H9 (cell line): ENCODE measurements around the gene MTARC2. TPM values are rescaled to one million over a fixed set of nuclear protein-coding genes. Genes with fewer than 3 reads are reported as not detected.

Source experiments
- DNase-seq: peaks from one replicate; pipeline ENCODE4 v3.0.0-alpha.2; 2017
- H2AFZ ChIP-seq: one replicate; pipeline ENCODE4 v1.6.1; 2013; ENCODE audit warnings: mild to moderate bottlenecking, low read length, control low read depth, moderate library complexity
- H2AK5ac ChIP-seq: 2 replicates; pipeline ENCODE4 v1.6.1; 2013; ENCODE audit warnings: low read length, control low read depth, mixed read lengths; ENCODE audit not compliant: insufficient read length
- H2BK120ac ChIP-seq: one replicate; pipeline ENCODE4 v1.6.1; 2013; ENCODE audit warnings: low read depth, mild to moderate bottlenecking, low read length, control low read depth, inconsistent platforms; ENCODE audit not compliant: poor library complexity, severe bottlenecking
- H2BK12ac ChIP-seq: 2 replicates; pipeline ENCODE4 v1.6.1; 2013; ENCODE audit warnings: low read length, control low read depth, mixed read lengths, low read depth; ENCODE audit not compliant: insufficient read length
- H2BK15ac ChIP-seq: 2 replicates; pipeline ENCODE4 v1.6.1; 2013; ENCODE audit warnings: low read depth, low read length, control low read depth
- H2BK20ac ChIP-seq: one replicate; pipeline ENCODE4 v1.6.1; 2013; ENCODE audit warnings: low read depth, mild to moderate bottlenecking, low read length, control low read depth, inconsistent platforms; ENCODE audit not compliant: poor library complexity, severe bottlenecking
- H2BK5ac ChIP-seq: 2 replicates; pipeline ENCODE4 v1.6.1; 2013; ENCODE audit warnings: low read length, control low read depth, mixed read lengths; ENCODE audit not compliant: insufficient read length
- H3K14ac ChIP-seq: 2 replicates; pipeline ENCODE4 v1.6.1; 2013; ENCODE audit warnings: low read length, control low read depth; ENCODE audit not compliant: insufficient read depth
- H3K18ac ChIP-seq: 2 replicates; pipeline ENCODE4 v1.6.1; 2013; ENCODE audit warnings: low read depth, mild to moderate bottlenecking, mixed read lengths, low read length, control low read depth; ENCODE audit not compliant: insufficient read length
- H3K23ac ChIP-seq: 2 replicates; pipeline ENCODE4 v1.6.1; 2013; ENCODE audit warnings: low read length, control low read depth, mixed read lengths, low read depth; ENCODE audit not compliant: insufficient read length
- H3K23me2 ChIP-seq: 2 replicates; pipeline ENCODE4 v1.6.1; 2013; ENCODE audit warnings: low read depth, mild to moderate bottlenecking, mixed read lengths, low read length, control low read depth; ENCODE audit not compliant: insufficient read length, poor library complexity, severe bottlenecking
- H3K27ac ChIP-seq: 2 replicates; pipeline ENCODE4 v1.5.1; 2013; ENCODE audit warnings: low read length, control low read depth, mixed read lengths, low read depth; ENCODE audit not compliant: insufficient read length
- H3K27me3 ChIP-seq: 2 replicates; pipeline ENCODE4 v1.6.1; 2013; ENCODE audit warnings: low read length, control low read depth, inconsistent platforms; ENCODE audit not compliant: insufficient read depth
- H3K4ac ChIP-seq: 2 replicates; pipeline ENCODE4 v1.6.1; 2013; ENCODE audit warnings: low read depth, mild to moderate bottlenecking, control low read depth, inconsistent platforms, low read length, moderate library complexity
- H3K4me1 ChIP-seq: 2 replicates; pipeline ENCODE4 v1.6.1; 2013; ENCODE audit warnings: low read length, control low read depth, inconsistent platforms; ENCODE audit not compliant: insufficient read depth
- H3K4me2 ChIP-seq: 2 replicates; pipeline ENCODE4 v1.6.1; 2013; ENCODE audit warnings: low read length, control low read depth, mixed read lengths; ENCODE audit not compliant: insufficient read length, insufficient read depth
- H3K56ac ChIP-seq: 2 replicates; pipeline ENCODE4 v1.6.1; 2013; ENCODE audit warnings: low read depth, mild to moderate bottlenecking, mixed read lengths, low read length, control low read depth; ENCODE audit not compliant: insufficient read length
- H3K79me1 ChIP-seq: 2 replicates; pipeline ENCODE4 v1.6.1; 2013; ENCODE audit warnings: low read depth, mild to moderate bottlenecking, moderate library complexity, low read length, control low read depth, inconsistent platforms; ENCODE audit not compliant: insufficient read depth, poor library complexity, severe bottlenecking
- H3K79me2 ChIP-seq: 2 replicates; pipeline ENCODE4 v1.6.1; 2013; ENCODE audit warnings: low read length, control low read depth, inconsistent platforms; ENCODE audit not compliant: insufficient read depth
- H3K9ac ChIP-seq: 2 replicates; pipeline ENCODE4 v1.6.1; 2013; ENCODE audit warnings: low read length, control low read depth, mixed read lengths; ENCODE audit not compliant: insufficient read length; ENCODE audit errors: extremely low read depth
- H3K9me3 ChIP-seq: one replicate; pipeline ENCODE4 v1.6.1; 2013; ENCODE audit warnings: low read depth, low read length, inconsistent platforms; ENCODE audit not compliant: control insufficient read depth
- H3T11ph ChIP-seq: one replicate; pipeline ENCODE4 v1.6.1; 2013; ENCODE audit warnings: mild to moderate bottlenecking, low read length, control low read depth, inconsistent platforms
- H4K20me1 ChIP-seq: one replicate; pipeline ENCODE4 v1.6.1; 2013; ENCODE audit not compliant: control insufficient read depth, insufficient read length, insufficient read depth
- H4K5ac ChIP-seq: 2 replicates; pipeline ENCODE4 v1.6.1; 2013; ENCODE audit warnings: low read depth, mild to moderate bottlenecking, mixed read lengths, low read length, control low read depth; ENCODE audit not compliant: insufficient read length
- H4K8ac ChIP-seq: replicated peaks from 2 replicates; pipeline ENCODE4 v1.6.1; 2013; ENCODE audit warnings: low read length, control low read depth, mixed read lengths, low read depth; ENCODE audit not compliant: insufficient read length
- H4K91ac ChIP-seq: 2 replicates; pipeline ENCODE4 v1.6.1; 2013; ENCODE audit warnings: low read depth, mild to moderate bottlenecking, moderate library complexity, mixed read lengths, low read length, control low read depth; ENCODE audit not compliant: insufficient read length
- H3K27ac Mint-ChIP-seq, 3 experiments: 2 replicates in 2 of 3; 3 replicates in 1 of 3; pipeline ENCODE4 v1.8.0; 2020 to 2021; ENCODE audit warnings: mixed read lengths in 3 of 3, mild to moderate bottlenecking in 1 of 3, moderate library complexity in 1 of 3
- H3K27me3 Mint-ChIP-seq: 2 replicates; pipeline ENCODE4 v1.8.0; 2021; ENCODE audit warnings: low read depth, mild to moderate bottlenecking, moderate library complexity, mixed read lengths
- H3K36me3 Mint-ChIP-seq, 3 experiments: 2 replicates in 2 of 3; 3 replicates in 1 of 3; pipeline ENCODE4 v1.8.0; 2020 to 2021; ENCODE audit warnings: low read depth in 3 of 3, mixed read lengths in 3 of 3; ENCODE audit not compliant: insufficient read depth in 1 of 3
- H3K4me1 Mint-ChIP-seq, 2 experiments: 2 replicates each; pipeline ENCODE4 v1.8.0; 2020; ENCODE audit warnings: mixed read lengths in 2 of 2
- H3K4me3 Mint-ChIP-seq, 2 experiments: 2 replicates in 1 of 2; 3 replicates in 1 of 2; pipeline ENCODE4 v1.8.0; 2020 to 2021; ENCODE audit warnings: mild to moderate bottlenecking in 2 of 2, mixed read lengths in 2 of 2, moderate library complexity in 1 of 2
- H3K9me3 Mint-ChIP-seq, 2 experiments: 2 replicates in 1 of 2; 3 replicates in 1 of 2; pipeline ENCODE4 v1.8.0; 2020; ENCODE audit warnings: mild to moderate bottlenecking in 2 of 2, mixed read lengths in 2 of 2, moderate library complexity in 1 of 2
- WGBS: extraction: QIAGEN DNeasy Blood & Tissue Kit; methylation state at CpG from one replicate; pipeline ENCODE4 v1.1.7; 2013; ENCODE audit warnings: missing lambda C conversion rate, low lambda C conversion rate, mixed read lengths; ENCODE audit not compliant: insufficient read length; ENCODE audit errors: extremely low coverage; 5-methylcytosine and 5-hydroxymethylcytosine counted together
- total RNA-seq: library from RNA; stranded (reverse); gene quantifications from 2 replicates; pipeline ENCODE4 v1.2.1, GENCODE V29; 2021
- TF ChIP-seq, protein P1 (sequence below): fragments of 200-600 bp; sonication (generic); conservative IDR thresholded peaks from 3 replicates; pipeline ENCODE4 v1.8.0; 2021; ENCODE audit warnings: antibody characterized with exemption, mild to moderate bottlenecking

The MTARC2 gene
- total RNA-seq, 1 experiment from 2014 or later, result 7.7 TPM

- H2AK5ac ChIP-seq, result no peak overlapping the region
- H3K27me3 ChIP-seq, result no peaks in the 10 kb centered on the region
- no peaks in the 10 kb centered on the region for H3K9me3 ChIP-seq
- peaks cover 2% of the 10 kb centered on the region; the same call in 1 of the 2 replicates for H3K27me3 Mint-ChIP-seq
- H3K9me3 Mint-ChIP-seq, result no peaks in the 10 kb centered on the region; a peak in 1 of 5 replicates
- no peak overlapping the region for H4K5ac ChIP-seq
- no peaks in the 10 kb centered on the region for H4K20me1 ChIP-seq
- H3K4me2 ChIP-seq, result no peak overlapping the region
- H2AFZ ChIP-seq, result no peak overlapping the region
- H3K36me3 Mint-ChIP-seq, result peaks cover 0 to 3% (median 0%) of the 10 kb centered on the region in 3 experiments; a peak in 2 of 7 replicates
- no peak overlapping the region for H2BK12ac ChIP-seq
- no peak overlapping the region for H3K27ac ChIP-seq
- H2BK120ac ChIP-seq, result no peak overlapping the region
- no peak overlapping the region for H3K56ac ChIP-seq
- no peaks in the 10 kb centered on the region for H3K79me1 ChIP-seq
- H2BK5ac ChIP-seq, result no peak overlapping the region
- H3K23me2 ChIP-seq, result peaks cover 8% of the 10 kb centered on the region
- H3K14ac ChIP-seq, result no peak overlapping the region
- no peak overlapping the region for H3K23ac ChIP-seq
- peaks cover 4% of the 10 kb centered on the region; the same call in 1 of the 2 replicates for H3K4me1 ChIP-seq
- TF ChIP-seq, protein P1, sequence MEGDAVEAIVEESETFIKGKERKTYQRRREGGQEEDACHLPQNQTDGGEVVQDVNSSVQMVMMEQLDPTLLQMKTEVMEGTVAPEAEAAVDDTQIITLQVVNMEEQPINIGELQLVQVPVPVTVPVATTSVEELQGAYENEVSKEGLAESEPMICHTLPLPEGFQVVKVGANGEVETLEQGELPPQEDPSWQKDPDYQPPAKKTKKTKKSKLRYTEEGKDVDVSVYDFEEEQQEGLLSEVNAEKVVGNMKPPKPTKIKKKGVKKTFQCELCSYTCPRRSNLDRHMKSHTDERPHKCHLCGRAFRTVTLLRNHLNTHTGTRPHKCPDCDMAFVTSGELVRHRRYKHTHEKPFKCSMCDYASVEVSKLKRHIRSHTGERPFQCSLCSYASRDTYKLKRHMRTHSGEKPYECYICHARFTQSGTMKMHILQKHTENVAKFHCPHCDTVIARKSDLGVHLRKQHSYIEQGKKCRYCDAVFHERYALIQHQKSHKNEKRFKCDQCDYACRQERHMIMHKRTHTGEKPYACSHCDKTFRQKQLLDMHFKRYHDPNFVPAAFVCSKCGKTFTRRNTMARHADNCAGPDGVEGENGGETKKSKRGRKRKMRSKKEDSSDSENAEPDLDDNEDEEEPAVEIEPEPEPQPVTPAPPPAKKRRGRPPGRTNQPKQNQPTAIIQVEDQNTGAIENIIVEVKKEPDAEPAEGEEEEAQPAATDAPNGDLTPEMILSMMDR, result no peak
- H3K79me2 ChIP-seq, result no peaks in the 10 kb centered on the region
- no peak overlapping the region for H2BK20ac ChIP-seq
- no peak overlapping the region for H3K4me3 Mint-ChIP-seq
- peaks cover 25 to 30% of the 10 kb centered on the region in 2 experiments for H3K4me1 Mint-ChIP-seq
- H2BK15ac ChIP-seq, result no peak overlapping the region
- H3K9ac ChIP-seq, result no peak overlapping the region
- H3K4ac ChIP-seq, result no peak overlapping the region
- no peak overlapping the region for H4K91ac ChIP-seq
- no CpG with 5 or more reads among the region's 3 CpGs for WGBS
- DNase-seq, result no peak
- no peak overlapping the region for H3T11ph ChIP-seq
- H3K27ac Mint-ChIP-seq, result no peak overlapping the region
- H4K8ac ChIP-seq, result no peak overlapping the region
- no peak overlapping the region for H3K18ac ChIP-seq
These were observed 35.3 kb downstream of the MTARC2 start for GRCh38 chr1:220783453-220783852.
